ENCODE results near the gene AHCTF1.

- TF ChIP-seq MAX (IDR thresholded peaks at IDR 0.05) (no peak), ZBTB7A (IDR thresholded peaks at IDR 0.05; ENCODE audit: low read depth) (no peak), TAF1 (IDR thresholded peaks at IDR 0.05; ENCODE audit: low read depth) (no peak), REST (IDR thresholded peaks at IDR 0.05; ENCODE audit: low read depth) (no peak), RAD21 (IDR thresholded peaks at IDR 0.05; ENCODE audit: low read depth) (no peak), NFIC (IDR thresholded peaks at IDR 0.05) (no peak), FOXM1 (IDR thresholded peaks at IDR 0.05; ENCODE audit: borderline replicate concordance, low read depth) (no peak), CREB1 (IDR thresholded peaks at IDR 0.05; ENCODE audit: low read depth) (no peak), EP300 (IDR thresholded peaks at IDR 0.05; ENCODE audit: borderline replicate concordance) (no peak), TCF12 (IDR thresholded peaks at IDR 0.05; ENCODE audit: low read depth) (no peak), YY1 (IDR thresholded peaks at IDR 0.05; ENCODE audit: low read depth) (no peak)
Measured at GRCh38 chr1:246798606-246799496, 132.9 kb downstream of the AHCTF1 start.

All from Ishikawa (cell line).